GM19240 (cell line): Measurements from ENCODE around the gene CYP3A4.
"Not testable (repeated sequence)": the region's sequence is repeated elsewhere in the genome, so short reads cannot be mapped to it uniquely, and the experiment has no call there.

ENCODE experiments used
- DNase-seq: peaks from one replicate; pipeline ENCODE4 v3.0.0; 2011; ENCODE audit warnings: low spot score; ENCODE audit not compliant: insufficient read length

Gene CYP3A4

GRCh38 chr7:99755085-99755484 lies 28.9 kb downstream of the CYP3A4 start:
- no peak for DNase-seq

DNA sequence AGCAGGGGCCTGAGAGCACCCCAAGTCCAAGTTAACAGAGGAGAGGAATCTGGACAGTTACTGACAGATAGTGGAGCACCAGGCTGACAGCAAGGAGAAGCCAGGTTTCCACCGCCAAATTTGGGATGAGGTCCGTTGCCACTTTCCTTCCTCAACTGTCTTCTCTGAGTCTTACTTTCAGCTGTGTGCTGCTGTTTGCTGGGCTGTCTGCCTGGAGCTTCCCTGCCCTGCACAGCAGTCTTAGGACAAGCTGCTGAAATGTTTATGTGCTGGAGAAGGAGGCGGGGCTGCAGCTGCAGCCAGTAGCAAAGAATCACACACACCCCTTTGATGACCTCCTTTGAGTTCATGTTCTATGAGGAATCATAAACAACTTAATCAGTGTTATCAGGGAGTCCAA lies 31.6 kb downstream of the CYP3A4 start:
- DNase-seq, result no peak

GRCh38 chr7:99751322-99752052 lies 32.5 kb downstream of the CYP3A4 start:
- DNase-seq, result not testable (repeated sequence)

DNA sequence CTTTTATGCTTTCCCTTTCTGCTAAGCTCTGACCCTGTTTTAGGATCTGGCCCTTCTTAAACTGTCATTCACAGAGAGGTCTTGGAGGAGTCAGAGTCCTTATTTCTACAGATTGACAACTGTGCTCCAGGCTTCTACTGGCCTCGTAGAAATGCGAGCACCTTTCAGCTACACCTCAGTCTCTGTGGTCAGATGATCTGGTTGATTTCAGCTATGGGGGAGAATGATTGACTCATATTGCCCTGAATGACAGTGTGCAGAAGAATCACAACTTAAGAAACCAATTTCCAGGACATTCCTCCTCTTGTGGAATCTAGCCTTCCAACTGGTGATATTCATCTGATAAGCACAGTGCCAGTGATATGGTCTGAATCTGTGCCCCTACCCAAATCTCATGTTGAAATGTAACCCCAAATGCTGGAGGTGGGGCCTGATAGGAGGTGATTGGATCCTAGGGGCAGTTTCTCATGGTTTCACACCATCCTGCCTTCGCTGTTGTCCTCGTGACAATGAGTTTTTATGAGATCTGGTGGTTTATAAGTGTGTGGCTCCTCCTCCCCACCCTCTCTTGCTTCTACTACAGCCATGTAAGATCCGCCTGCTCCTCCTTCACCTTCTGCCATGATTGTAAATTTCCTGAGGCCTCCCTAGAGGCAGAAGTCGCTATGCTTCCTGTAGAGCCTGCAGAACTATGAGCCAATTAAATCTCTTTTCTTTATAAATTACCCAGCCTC lies 35.0 kb downstream of the CYP3A4 start:
- no peak for DNase-seq

- DNase-seq, result not testable (repeated sequence)
Observed at GRCh38 chr7:99746915-99747314, 37.1 kb downstream of the CYP3A4 start.

DNA sequence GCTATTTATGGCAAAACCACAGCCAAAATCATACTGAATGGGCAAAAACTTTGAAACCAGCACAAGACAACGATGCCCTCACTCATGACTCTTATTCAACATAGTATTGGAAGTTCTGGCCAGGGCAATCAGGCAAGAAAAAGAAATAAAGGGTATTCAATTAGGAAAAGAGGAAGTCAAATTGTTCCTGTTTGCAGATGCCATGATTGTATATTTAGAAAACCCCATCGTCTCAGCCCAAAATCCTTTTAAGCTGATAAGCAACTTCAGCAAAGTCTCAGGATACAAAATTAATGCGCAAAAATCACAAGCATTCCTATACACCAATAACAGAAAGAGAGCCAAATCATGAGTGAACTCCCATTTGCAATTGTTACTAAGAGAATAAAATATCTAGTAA lies 38.6 kb downstream of the CYP3A4 start:
- not testable (repeated sequence) for DNase-seq

DNA sequence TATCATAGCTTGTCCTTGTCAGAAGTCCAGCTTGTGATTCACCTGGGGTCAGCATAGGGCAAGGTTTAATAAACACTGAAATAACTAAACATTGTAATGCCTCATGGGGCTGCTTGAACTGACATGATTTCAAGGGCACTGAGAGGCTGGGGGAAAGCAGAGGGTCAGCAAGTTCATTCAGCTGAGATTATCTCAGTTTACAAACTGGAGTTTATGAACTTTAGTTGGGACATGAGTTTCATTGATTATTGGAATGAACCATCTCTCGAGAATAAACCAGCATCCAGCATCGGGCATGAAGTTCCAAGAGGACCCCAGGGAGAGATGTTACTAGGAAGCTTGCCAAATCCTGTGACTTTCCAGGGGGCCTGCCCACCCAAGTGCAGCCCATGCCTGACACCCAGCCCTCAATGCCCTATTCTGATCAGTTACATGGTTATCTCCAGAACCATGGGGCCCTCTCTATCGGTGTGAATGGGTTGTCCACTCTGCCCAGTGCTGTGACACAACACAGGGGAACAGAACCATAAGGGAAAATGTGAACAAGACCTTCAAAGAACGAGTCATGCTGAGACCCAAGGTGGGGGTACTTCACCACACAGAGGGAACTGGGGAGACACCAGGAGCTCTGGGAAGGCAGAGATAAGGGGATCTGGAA lies 41.1 kb downstream of the CYP3A4 start:
- DNase-seq, result no peak

GRCh38 chr7:99741441-99741795 lies 42.6 kb downstream of the CYP3A4 start:
- DNase-seq, result no peak

DNA sequence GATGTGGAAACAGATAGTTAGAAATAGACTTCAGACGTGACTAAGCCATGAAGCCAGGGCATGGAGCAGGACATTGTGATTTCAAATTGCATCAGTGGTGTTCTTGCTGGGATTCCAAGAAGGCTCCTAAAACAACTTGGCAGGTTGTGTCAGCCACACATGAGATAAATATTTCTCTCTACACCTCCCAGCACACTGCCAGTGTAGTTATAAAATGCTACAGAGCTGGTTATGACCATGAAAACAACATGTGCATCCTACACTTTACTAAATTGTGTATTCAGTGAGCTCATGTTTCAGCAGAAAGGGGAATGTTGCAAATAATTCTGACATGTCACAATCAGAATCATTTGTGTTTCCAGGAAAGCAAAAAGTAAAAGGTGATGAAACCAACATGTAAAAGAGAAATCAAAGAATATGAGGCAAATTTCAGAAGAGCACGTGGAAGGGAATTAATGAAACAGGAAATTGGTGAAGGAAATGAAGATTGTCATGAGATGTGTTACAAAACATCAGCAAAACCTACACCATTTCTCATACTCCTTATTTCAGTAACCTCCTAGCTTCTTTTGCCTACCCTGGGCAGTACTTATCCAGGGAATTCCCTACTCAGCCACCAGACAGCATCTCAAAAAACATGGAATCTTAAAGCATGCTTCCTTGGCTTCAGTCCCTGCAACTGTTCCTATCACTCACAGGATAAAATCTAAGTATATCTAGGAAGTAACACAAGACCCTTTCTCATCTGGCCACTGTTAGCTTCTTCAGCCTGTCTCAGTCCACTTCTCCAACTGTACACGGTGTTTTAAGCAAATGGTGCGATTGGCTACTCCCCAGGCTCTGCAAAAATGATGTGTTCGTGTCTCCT lies 43.2 kb downstream of the CYP3A4 start:
- DNase-seq, result no peak

- no peak for DNase-seq
Observed at GRCh38 chr7:99739699-99740572, 44.0 kb downstream of the CYP3A4 start.

DNA sequence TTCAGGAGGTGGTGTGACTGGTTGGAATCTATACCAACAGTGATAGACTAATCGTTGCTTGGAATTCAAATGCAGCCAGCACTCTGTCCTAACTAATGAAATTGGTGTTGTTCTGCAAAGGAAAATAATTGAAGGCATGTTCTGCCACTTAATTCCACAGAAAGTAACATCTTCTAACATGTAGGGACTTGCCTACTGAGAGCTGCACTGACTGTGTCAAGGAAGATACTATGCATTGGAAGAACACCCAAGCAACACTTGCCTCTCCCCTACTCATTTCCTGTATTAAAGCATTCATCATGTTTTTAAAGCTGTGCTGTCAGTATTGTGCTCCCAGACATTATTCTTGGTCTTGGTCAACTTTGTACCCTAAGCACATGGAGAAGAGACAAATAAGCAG lies 46.3 kb downstream of the CYP3A4 start:
- no peak for DNase-seq

GRCh38 chr7:99736667-99737066 lies 47.3 kb downstream of the CYP3A4 start:
- DNase-seq, result not testable (repeated sequence)

- DNase-seq, result no peak
Observed at GRCh38 chr7:99734987-99735386, 49.0 kb downstream of the CYP3A4 start, which contains the start of gene CYP3A7. CYP3A7 (minus strand) TSS chr7:99735196; CDS start chr7:99735093, 103 bp downstream.

- DNase-seq, result no peak
Observed at GRCh38 chr7:99733448-99733847, 50.5 kb downstream of the CYP3A4 start.

DNA sequence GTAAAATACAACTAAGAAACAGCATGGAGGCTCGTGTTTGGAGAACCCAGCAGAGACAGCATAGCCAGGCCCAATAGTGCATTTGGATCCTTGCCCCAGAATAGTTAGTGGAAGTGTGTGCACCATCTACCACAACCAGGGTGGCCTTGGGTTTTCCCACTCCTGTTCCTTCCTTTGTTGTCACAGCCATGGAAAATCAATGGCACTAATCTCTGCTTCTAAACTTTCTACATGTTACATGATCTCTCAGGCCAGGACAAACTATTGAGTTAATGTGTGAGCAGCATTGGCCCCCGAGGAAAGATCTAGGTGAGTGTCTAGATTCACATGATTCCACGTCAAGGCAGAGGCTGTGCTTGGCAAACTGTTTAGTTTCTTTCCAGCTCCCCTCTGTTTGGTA lies 51.0 kb downstream of the CYP3A4 start:
- DNase-seq, result no peak

GRCh38 chr7:99731638-99732374 lies 52.2 kb downstream of the CYP3A4 start:
- DNase-seq, result no peak

DNA sequence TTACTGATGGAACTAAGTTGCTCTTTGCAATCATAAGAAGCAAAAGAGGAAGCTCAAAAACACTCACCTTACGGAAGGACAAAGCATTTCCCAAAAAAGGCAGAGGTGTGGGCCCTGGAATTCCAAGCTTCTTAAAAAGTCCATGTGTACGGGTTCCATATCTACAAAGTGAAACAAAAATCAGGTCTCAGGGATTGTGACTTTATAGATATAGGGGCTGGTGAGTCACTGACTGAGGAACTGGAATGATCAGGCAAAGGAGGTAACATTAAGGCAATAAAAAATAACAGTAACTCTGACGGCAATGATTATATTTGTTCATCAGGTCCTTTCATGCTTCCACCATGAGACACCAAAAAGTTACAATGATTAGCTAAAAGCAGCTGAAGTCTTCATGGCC lies 53.0 kb downstream of the CYP3A4 start:
- DNase-seq, result no peak

- DNase-seq, result no peak
Observed at GRCh38 chr7:99730238-99730810, 53.7 kb downstream of the CYP3A4 start.

DNA sequence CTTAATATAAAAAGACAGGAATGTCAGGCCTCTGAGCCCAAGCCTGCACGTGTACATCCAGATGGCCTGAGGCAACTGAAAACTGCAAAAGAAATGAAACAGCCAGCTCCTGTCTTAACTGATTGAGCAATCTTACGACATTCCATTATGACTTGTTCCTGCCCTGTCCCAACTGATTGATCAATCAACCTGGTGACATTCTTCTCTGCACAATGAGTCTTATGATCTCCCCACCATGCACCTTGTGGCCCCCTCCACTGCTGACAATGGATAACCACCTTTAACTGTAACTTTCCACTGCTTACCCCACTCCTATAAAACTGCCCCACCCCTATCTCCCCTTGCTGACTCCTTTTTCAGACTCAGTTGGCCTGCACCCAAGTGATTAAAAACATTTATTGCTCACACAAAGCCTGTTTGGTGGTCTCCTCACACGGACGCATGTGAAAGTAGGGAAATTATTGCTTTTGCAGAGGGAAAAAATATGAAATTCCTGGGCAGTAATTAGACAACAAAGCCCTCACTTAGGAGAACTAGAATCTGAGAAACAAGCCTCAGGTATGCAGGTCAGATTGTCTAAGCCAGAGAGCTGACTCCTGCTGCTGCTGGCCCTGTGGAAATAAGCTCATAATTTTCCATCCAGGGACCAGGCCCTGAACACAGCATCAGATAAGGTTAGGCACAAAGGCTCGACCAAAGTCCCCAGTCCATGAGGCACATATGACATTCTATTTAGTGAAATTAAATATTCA lies 54.3 kb downstream of the CYP3A4 start:
- DNase-seq, result no peak
